ENCODE results near the gene ATXN1.
A peak's percentile ranks its signal among the peaks of the same experiment; 100 is the strongest.

The ATXN1 gene

DNA sequence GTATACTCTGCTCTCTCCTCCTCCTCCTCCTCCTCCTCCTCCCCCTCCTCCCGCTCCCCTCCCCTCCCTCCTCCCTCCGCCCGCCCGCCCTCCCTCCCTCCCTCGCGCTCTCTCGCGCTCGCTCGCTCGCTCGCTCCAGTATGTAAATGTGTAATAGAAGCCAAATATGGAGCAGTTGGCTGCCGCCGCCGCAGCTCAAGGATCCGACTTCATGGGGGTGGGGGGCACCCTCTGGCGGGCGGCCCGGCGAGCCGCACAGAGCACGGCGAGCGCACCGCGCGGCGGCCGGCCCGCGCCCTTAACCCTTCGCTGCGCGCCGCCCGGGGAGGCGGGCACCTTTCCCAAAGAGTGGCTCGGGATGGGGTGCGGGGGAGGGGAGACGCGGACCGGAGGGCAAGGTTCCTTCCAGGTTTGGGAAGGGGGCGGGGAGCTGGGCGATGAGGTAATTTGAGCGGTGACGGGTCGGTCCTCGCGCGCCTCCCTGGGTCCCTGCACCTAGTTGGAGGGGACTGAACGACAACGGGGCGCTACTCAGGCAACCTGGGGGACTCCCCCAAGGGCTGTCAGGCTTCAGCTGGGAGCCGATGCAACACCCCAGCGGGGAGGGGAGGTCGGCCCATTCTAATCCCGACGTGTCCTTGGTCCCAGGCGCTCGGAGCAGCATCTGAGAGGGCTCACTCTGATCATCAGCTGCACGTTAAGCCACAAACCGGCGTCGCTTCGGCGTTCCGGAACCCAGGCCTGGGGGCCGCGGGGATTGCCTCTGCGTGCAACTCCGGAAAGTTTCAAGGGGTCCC, 409 bp upstream of the ATXN1 start:
- DNase-seq: peak; percentile 92

DNA sequence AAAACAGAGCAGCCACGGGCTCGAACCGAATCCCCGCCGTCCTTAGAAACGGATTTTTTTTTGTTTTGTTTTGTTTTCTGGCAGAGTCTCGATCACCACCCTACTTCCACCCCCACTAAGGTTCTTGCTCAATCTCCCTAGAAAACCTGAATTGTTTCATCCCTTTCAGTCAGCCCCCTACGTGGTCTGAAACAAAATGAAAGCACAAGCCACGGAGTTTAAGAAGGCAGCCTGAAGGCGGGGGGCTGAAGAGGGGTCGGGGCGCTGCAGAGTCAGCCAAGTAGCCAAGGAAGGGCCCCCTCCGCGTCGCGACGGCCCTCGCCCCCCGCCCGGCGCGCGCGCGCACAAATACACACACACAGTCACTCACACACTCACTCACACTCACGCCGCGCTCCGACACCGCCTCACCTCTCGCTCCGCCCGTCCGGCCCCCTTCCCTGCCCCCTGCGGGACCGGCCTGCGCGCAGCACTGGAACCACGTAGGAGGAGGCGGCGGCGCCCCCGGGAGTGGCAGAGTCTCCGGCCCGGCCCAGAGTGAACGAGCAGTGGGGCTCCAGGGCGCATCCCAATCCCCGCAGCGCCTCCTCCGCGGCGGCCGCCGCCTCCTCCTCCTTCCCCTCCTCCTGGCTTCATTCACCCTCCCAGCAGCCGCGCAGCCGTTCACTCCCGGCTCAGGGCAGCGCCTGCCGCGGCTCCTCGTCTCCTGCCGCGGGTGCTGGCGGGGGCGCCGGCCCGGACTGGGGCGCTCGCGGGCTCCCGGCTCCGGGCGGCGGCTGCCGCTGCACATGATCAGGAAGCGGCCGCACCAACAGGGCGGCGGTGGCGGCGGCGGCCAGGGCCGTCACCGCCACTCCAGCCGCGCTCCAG, 1.4 kb downstream of the ATXN1 start:
- peak; percentile 93 for DNase-seq

DNA sequence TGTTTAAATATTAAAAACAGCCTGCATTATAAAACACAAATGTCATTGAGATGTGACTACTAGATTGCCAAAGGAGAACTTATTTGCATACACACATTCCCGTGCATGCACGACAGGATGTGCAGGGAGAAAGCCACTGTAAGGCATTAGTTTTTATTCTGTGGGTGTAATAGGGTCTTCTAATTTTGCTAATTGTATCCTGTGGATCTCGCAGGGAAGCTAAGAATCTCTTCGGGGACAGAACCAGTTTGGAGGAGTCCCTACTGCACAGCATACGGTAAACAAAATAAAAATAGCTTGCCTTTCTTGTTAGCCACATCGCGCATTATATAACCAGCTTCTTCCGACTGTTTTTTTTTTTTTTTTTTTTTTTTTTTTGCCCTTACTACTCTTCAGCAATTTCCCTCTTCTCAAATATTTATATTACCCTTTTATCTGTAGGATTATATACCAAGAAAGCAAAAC, 2.0 kb downstream of the ATXN1 start:
- peak; percentile 44 for DNase-seq

DNA sequence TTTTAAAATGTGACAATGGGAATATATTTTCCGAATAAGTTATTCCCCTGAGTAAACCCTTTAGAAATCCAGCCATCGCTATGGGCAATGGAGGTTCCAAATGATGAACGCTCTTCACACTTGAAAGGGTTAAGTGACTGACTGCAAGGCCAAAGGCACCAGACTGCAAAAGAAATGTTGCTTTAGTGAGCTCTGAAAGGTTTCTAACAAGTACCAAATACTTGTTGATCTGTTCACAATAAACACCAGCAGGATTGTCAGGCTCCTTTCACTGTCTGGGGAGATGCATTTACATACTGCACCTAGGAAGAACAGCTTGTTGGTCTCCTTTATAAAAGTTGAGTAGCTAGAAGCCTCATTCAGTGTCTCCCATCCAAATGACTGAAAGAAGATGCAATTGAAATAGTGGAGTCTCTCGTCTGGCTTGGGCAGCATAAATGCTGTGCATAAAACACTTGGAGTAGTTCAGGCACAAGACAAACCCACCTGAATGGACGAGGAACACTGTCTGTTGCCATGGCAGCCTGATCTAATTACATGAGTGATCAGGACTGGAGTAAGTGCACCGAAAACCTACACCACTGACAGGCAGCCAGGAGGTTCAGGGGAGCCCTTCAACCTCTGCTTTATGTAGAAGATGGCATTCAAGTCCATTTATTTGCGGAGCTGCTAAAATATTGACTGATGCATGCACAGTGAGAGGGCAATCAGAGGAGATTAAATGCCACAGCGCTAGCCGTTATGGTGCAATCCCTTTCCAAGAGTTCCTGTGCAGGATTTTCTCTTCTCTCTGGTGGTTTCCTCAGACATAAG, 2.9 kb downstream of the ATXN1 start:
- DNase-seq: peak; percentile 51

DNA sequence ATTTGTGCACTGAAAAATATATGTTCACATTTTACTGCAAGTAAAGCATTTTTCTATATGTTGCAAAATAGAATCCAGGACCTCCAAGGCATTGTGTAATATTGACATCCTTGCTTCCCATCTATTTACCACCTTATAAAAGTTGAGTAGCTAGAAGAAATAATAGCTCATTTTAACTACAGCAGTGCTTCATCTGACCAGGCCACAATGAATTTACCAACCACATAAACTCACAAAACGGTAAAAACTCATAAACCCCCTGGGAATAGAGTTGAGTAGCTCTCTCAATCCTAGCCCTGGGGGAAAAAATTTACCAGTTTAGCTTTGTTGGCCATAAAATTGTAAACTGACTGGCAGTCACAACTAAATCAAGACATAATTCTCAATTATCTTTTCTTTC, 3.9 kb downstream of the ATXN1 start:
- DNase-seq: no peak

DNA sequence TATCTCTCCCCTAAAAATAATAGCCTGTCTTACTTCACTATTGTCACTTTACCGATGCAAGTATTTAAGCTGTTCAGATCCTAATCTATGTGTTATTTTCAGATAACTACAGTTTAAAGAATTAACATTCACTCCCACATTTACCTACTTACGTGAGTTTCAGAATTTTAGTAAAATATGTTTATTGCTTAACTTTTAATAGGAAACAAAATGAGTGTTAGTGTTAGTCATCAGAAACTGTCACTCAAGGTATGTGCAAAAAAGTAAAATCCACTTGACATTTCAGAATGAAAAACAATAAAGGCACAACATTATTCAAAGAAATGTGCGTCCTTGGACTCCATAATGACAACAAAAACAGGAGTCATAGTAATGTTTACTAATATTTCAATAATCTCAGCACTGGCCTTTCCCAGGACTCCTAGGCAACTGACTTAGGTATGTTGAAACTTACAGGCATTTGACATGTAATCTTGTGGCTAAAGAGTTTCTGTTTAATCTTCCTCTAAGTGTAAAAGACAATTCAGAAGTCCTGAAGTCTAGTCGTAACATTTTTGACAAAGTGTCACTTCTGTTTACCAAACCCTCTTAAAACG, 4.5 kb downstream of the ATXN1 start:
- no peak for DNase-seq

DNA sequence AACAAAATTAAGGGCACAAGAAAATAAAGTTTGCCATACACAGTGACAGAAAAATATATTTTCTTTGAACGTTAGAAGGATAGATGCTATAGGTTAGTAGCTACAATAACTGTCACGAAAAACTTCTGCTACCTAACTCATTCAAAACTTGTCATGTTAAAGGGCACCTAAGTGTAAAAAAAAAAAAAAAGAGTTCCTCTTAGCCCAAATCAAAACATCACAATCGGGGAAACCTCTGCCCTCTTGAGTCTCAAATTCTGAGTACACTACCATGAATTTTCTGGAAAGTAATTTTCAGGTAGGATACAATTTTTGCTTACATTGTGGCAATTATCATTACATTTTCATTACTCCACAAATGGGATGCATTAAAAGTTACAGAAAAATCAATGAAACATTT, 5.7 kb downstream of the ATXN1 start:
- DNase-seq: no peak

DNA sequence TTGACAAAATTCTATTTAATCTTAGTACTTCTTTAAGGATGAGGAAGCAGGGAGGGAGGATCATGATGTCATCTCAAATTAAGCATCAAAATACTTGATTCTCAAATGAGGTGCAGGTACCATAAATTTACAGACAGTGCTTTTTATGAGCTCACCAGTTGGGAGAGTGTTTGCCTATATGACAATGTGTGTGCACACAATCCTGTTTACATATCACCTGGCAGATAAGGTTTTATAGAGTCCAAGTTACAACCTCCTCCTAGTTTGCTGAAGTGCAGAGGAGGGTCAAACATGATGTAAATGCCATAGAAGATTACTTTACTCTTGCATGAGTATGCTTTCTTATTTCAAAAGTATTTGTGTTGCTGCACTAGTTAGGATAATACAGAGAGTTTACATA, 6.4 kb downstream of the ATXN1 start:
- no peak for DNase-seq

DNA sequence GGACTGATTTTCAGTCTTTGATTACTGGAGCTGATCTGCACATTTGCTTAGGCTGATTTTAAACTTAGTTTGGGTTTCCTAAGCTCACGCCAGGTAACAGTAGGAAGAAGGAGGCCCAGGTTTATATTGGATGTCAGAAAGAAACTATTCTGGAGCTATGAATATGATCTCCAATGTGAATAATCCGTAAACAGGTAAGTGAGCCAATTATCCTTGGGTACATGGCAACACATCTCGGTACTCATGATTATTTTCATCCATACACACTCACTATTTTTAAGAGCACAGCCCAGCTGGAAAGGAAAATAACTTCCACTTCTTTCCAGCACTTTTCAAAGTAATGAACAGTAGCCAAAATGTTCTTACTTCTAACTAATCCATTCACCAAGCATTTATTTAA, 7.0 kb downstream of the ATXN1 start:
- no peak for DNase-seq

DNA sequence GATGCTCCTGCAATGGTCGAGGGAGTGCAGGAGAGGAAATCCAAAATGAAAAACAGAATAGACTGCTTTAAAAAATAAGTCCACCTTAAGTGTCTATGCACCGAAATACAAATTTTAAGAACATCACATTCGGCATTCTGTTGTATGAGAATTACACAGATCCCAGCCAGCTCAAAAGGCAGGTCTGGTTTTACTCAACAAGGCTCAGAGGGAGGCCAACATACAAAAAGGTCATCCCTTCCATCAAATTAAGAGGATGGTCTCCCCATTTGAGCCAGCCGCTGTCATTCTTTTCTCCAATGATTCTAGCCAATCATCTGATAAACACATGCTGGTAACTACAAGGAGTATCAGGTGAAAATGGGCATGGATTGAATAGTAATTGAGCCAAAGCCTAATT, 7.9 kb downstream of the ATXN1 start:
- no peak for DNase-seq

DNA sequence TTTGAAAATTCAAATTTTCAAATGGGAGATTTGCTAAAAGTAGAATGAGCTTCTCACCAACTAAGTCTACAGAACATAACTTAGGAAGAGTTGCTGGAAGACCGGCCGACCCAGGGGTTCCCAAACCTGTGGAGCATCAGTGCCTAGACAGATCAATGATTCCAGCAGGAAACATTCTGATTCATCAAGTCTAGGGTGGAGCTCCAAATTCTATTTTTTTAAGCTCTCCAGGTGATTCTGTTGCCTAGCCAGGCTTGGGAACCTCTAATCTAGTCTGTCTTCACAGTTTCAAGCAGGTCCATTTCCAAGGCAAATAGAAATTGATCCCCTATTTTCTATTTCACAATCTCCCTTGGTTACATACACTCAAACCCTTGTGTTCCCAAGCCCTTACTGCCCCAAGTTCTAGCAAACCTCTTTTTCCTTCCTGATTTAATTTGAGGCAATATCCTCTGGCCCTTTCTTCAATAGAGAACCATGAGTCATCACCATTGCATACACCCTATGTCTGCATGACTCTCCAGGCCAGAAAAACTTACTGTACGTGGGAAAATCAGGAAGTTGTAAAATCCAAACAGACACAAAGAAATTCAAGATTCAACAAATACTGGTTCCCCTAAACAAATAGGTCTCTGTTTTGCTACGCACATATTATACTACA, 8.9 kb downstream of the ATXN1 start:
- DNase-seq: no peak

DNA sequence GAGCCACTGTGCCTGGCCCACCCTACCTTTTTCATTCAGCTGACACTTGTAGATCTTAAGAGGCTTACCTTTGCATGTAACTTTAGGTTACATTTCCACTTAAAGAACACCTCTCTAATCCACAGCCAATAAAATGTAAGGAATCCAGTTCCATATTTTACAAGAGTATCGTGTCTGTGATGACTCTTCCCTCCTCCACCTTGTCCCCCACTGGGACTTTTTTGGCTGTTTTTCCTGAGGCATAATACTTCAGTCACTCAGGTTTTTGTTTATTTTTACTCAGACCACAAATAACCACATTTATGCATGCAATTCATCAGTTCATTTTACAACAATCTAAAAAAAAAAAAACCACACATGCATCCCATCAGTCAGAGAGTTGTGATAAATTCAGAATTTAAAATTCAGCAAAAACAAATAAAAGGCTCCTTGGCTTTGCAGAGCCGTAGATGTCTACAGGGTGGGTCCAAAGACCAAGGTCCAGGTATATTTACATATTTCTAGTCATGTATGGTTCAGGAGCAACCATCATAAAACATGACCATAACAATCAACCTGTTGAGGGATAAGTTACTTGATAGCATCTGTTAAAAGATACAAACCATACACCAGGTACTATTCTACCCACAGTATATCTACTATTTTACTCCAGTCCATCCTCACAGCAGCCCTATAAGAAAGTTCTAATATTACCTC, 9.9 kb downstream of the ATXN1 start:
- no peak for DNase-seq

DNA sequence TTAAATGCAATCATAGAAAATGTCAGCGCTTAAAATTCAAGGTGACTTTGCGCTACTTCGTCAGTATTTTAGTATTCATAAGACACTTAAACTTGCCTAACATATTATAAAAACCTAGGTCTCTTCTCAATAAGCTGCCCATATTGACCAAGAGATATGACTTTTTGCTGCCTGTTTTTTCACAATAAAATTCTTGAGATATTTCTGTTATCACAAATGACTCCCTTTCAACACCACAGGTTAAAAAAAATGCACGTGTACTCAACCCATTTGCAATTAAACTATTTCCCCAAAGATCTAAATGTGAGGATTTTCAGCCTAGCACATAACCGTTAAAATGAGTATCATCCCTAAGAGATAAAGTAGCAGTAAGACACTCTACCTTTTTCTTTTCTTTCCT, 10.7 kb downstream of the ATXN1 start:
- no peak for DNase-seq

DNA sequence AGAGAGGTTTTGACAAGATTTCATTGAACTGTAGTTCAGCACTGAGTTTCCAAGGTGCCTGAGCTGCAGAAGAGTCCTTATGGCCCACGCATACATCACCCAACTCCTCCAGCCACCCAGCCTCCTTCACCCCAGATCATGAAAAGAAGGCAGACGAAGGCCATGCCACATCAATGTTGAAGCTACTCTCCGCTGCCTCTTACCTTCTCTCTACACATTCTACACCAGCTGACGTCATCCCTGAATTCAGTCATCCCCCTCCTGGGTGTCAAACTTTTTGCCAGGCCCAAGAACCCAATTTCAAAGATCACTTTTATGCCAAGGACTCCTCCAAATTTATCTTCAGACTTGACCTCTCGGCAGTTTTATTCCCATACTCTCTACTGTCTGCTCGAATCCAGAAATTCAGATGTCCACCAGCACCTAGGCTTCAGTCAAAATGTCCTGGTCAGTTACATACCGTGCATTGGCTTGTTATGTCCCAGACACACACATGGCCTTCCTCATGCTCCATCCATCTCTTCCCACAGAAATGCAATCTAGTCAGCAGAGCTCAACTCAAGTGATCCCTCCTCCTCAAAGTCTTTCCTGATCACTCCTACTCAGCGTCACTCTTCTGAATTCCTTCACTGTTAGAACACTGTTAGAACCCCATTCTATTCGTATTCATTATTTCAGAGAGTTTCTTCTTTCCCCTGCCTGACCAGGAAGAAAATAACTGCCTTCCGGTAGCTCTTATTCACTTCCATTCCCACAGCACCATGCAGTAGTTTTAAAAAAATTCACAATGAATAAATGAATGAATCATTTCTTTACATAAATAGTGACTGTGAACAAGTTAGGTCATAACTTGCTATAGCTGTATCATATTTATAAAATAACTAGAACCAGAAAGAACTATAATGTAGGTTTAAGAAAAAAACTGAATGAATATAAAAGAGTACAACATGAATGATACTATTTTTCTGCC, 11.5 kb downstream of the ATXN1 start:
- no peak for DNase-seq

DNA sequence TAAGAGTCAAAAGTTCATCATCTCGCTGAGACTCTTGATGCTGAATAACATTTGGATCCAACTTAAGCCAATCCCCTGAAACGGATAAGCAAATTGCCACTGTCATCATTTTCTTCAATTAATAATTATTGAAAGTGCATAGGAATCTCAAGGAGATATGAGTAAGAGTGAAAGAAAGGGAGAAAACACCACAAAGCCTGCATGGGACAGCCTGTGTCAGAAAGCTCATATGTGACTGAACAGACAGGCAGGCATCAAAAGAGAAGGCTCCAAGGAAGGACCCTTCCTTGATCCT, 13.3 kb downstream of the ATXN1 start:
- no peak for DNase-seq

DNA sequence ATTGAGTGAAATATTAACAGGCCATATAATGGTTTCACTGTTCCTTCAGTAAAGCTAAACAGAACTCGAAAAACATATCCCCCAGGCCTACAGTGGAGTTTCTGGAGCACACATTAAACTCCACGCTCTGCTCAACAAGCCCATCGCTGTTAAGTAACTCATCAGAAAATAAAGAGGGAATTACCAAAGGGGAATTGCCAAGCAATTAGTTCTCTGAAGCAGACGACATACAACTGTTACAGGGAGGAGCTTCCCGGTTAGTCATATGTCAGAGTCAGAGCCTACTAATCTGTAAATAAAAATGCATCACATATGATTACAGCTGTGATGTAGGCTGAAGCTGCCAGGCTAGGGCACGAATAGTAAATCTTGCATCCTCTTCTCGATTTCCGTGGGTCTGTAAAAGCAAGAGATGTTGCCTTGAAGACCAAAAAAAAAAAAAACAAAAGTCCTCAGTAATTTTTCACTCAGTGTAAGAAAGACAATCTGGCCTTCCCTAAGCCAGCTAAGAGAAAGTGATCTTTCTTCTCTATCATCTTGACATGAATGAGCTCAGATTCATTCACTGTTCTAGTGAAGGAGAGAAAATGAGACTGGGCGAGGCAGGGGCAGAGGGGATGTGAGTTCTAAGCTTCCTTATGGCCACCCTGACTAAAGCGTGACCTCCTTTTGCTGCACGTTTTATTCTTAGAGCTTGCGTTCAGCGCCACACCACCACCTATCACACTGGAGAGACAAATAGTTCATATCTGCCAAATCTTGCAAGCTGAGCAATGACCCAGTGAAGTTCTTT, 13.8 kb downstream of the ATXN1 start:
- DNase-seq: no peak

DNA sequence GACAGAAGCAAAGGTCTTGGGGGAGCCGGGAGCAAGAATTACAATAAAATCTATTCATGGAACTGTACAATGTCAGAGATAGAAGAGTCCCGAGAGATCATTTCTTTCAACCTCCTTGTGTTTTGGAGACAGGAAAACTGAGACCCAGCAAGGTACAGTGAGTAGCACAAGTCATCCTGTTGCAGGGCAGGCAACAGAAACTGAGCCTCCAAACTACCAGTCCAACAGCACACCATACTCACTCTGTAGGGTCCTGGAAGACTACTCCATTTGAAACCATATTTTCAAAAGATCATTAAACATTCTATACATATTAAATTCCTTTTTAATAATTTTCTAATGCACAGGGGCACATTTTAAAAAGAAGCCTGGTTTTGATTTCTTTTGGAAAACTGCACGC, 14.4 kb downstream of the ATXN1 start:
- no peak for DNase-seq

DNA sequence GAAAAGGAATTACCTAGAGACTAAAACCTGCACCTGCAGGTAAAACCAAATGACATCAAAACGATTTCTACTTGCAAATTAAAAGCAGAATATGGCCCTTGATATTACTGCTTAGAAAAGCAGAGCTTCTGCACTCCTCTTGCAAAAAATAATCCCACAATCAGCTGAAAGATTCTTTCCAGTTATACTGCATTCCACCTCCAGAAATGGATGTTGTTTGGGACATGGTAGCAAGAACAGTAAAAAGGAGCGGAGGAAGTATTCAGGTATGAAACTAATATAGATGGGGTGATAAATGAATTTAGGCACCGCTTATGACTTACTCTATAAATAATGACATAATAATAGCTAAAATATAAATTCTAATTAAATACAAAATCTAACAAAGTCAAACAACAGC, 14.9 kb downstream of the ATXN1 start:
- no peak for DNase-seq

DNA sequence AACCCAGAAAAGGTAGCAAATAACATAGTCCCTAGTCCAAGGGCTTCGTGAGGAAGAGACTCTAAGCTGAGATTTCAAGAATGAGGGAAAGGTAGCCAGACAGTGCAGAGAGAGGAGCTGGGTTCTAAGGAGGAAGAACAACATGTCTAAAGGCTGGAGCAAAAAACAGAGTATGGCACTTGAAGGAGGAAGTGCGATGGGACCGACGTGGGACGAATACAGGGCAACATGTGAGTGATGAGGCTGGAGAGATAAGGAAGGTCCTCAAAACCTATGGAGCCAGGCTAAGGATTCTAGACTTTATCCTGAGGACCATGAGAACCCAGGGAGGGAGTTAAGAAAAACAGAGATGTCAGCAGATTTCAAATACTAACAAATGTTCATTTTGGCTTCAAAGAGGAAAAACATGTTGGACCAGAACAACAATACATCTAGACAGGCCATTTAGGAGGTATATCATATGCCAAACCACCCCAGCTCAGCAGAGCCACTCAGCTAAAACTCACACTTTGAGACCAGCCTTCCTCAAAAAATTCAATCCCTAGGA, 17.5 kb downstream of the ATXN1 start:
- no peak for DNase-seq
